K562 (cell line): ENCODE results near the gene HOXA9. TPM values are rescaled to one million over a fixed set of nuclear protein-coding genes. Genes with fewer than 3 reads are reported as not detected.

Experiments used
- ATAC-seq: fragments of 200-7000 bp; cut with Tn5 transposase; 3 replicates; pipeline ENCODE4 v1.9.1; 2020; ENCODE audit warnings: moderate library complexity
- BruUV-seq: library from RNA; stranded (reverse); fragments of 400-500 nt; replicated peaks from 2 replicates; lab custom pipeline; 2021; lab: Mats Ljungman, UMichigan
- CTCF ChIA-PET: fragments of 300-600 bp; formaldehyde crosslinking; extraction: SDS; loops from one replicate; lab custom pipeline; 2021; ENCODE audit warnings: low intra/inter-chr PET ratio; lab: Yijun Ruan, JAX
- POLR2A ChIA-PET: fragments of 300-600, 350-650 bp; sonication (Branson Sonifier 250); formaldehyde crosslinking; extraction: SDS; loops from one replicate; lab custom pipeline; 2021; ENCODE audit warnings: antibody characterized with exemption, inconsistent platforms; lab: Yijun Ruan, JAX
- DNase-seq, 4 experiments: peaks; one replicate each; pipeline versions ENCODE4 v3.0.0 to v3.0.0-alpha.2; 2011 to 2018; ENCODE audit warnings: low spot score in 3 of 4, mixed read lengths in 3 of 4; ENCODE audit errors: extremely low read depth in 1 of 4
- FAIRE-seq: peaks from 2 replicates; lab custom pipeline; 2011; peaks lifted over from hg19 to GRCh38; lab: Jason Lieb, UNC
- H2AFZ ChIP-seq: 2 replicates; pipeline ENCODE4 v1.6.0; 2011; ENCODE audit warnings: low read depth, low read length, control low read depth, inconsistent platforms
- H3K27ac ChIP-seq: fragments of 200-600 bp; 3 replicates; pipeline ENCODE4 v1.8.0; 2011; ENCODE audit warnings: low read depth, mild to moderate bottlenecking, control low read depth, inconsistent platforms, low read length, moderate library complexity, mixed read lengths; ENCODE audit errors: extremely low read depth
- H3K27me3 ChIP-seq, 2 experiments: fragments of 300-600 bp in 1 of 2; 2 replicates in 1 of 2; 3 replicates in 1 of 2; pipeline versions ENCODE4 v1.6.0 to v1.8.0; 2011; ENCODE audit warnings: inconsistent platforms in 2 of 2, low read length in 2 of 2, mild to moderate bottlenecking in 1 of 2, mixed read lengths in 1 of 2, moderate library complexity in 1 of 2; ENCODE audit not compliant: control insufficient read depth in 2 of 2, insufficient read depth in 2 of 2
- H3K36me3 ChIP-seq: fragments of 300-600 bp; 3 replicates; pipeline ENCODE4 v1.8.0; 2011; ENCODE audit warnings: mild to moderate bottlenecking, low read length, inconsistent platforms; ENCODE audit not compliant: control insufficient read depth, insufficient read depth
- H3K4me1 ChIP-seq, 2 experiments: fragments of 200-600 bp in 1 of 2; replicated peaks in 1 of 2; 2 replicates in 1 of 2; 3 replicates in 1 of 2; pipeline versions ENCODE4 v1.5.1 to v1.8.0; 2011; ENCODE audit warnings: inconsistent platforms in 2 of 2, low read length in 2 of 2, mild to moderate bottlenecking in 1 of 2, mixed read lengths in 1 of 2, moderate library complexity in 1 of 2; ENCODE audit not compliant: control insufficient read depth in 2 of 2, insufficient read depth in 2 of 2
- H3K4me2 ChIP-seq: 2 replicates; pipeline ENCODE4 v1.6.1; 2011; ENCODE audit warnings: low read length, control low read depth, inconsistent platforms, mixed read lengths; ENCODE audit not compliant: insufficient read depth
- H3K4me3 ChIP-seq: fragments of 200-600 bp; sonication (generic), shearing (Covaris generic); 2 replicates; pipeline ENCODE4 v1.5.1; 2016; ENCODE audit warnings: control low read depth, inconsistent platforms
- H3K79me2 ChIP-seq: fragments of 200-600 bp; 3 replicates; pipeline ENCODE4 v1.8.0; 2011; ENCODE audit warnings: low read length, inconsistent platforms; ENCODE audit not compliant: control insufficient read depth, insufficient read depth
- H3K9ac ChIP-seq, 2 experiments: 2 replicates each; pipeline versions ENCODE4 v1.6.0 to v1.6.1; 2011; ENCODE audit warnings: low read depth in 2 of 2, low read length in 2 of 2, control low read depth in 1 of 2, inconsistent platforms in 1 of 2, mild to moderate bottlenecking in 1 of 2, mixed read lengths in 1 of 2; ENCODE audit not compliant: insufficient read depth in 1 of 2
- H3K9me1 ChIP-seq: one replicate; pipeline ENCODE4 v1.6.0; 2011; ENCODE audit warnings: inconsistent platforms, mild to moderate bottlenecking, low read length, moderate library complexity; ENCODE audit not compliant: control insufficient read depth, insufficient read depth
- H3K9me3 ChIP-seq: replicated peaks from 2 replicates; pipeline ENCODE4 v1.5.1; 2011; ENCODE audit warnings: low read depth, low read length, inconsistent platforms; ENCODE audit not compliant: control insufficient read depth, insufficient read depth
- H4K20me1 ChIP-seq: replicated peaks from 2 replicates; pipeline ENCODE4 v1.6.1; 2011; ENCODE audit warnings: low read length, inconsistent platforms, mixed read lengths; ENCODE audit not compliant: control insufficient read depth, insufficient read depth
- CGGBP1 ChIP-seq: fragments of 250-450 bp; sonication (Bioruptor Pico); IDR thresholded peaks from 2 replicates; pipeline ENCODE4 v1.9.0; 2021; ENCODE audit warnings: mild to moderate bottlenecking
- E2F1 ChIP-seq: sonication (generic); formaldehyde crosslinking; IDR thresholded peaks from 2 replicates; pipeline ENCODE4 v1.8.1; 2023; ENCODE audit warnings: mild to moderate bottlenecking, missing genetic modification reagents, moderate library complexity
- MCM2 ChIP-seq: fragments of 450-650 bp; IDR thresholded peaks from 2 replicates; pipeline ENCODE4 v1.6.1; 2017; ENCODE audit warnings: low read depth, mild to moderate bottlenecking
- MCM3 ChIP-seq: fragments of 450-650 bp; IDR thresholded peaks from 2 replicates; pipeline ENCODE4 v1.6.1; 2016
- NFE2L1 ChIP-seq: fragments of 450-650 bp; IDR thresholded peaks from 2 replicates; pipeline ENCODE4 v1.6.1; 2016; ENCODE audit warnings: missing genetic modification characterization, low read depth, mild to moderate bottlenecking, missing compliant biosample characterization, moderate library complexity, borderline replicate concordance
- RFX5 ChIP-seq: IDR thresholded peaks from 2 replicates; pipeline ENCODE4 v1.6.1; 2011; ENCODE audit warnings: low read depth, mild to moderate bottlenecking, improper control_type of control experiment, low read length
- RUNX1 ChIP-seq: sonication (generic); IDR thresholded peaks from 2 replicates; pipeline ENCODE4 v1.6.1; 2016; ENCODE audit warnings: antibody characterized with exemption, low read depth
- SMARCA4 ChIP-seq: fragments of 450-650 bp; IDR thresholded peaks from 2 replicates; pipeline ENCODE4 v1.6.1; 2016
- SREBF2 ChIP-seq: sonication (generic); formaldehyde crosslinking; IDR thresholded peaks from 2 replicates; pipeline ENCODE4 v1.4.0; 2020; ENCODE audit warnings: mild to moderate bottlenecking, missing genetic modification reagents
- ZFP30 ChIP-seq: fragments of 250-450 bp; sonication (Bioruptor Pico); IDR thresholded peaks from 2 replicates; pipeline ENCODE4 v1.8.0; 2022; ENCODE audit warnings: moderate library complexity, mild to moderate bottlenecking, inconsistent platforms, borderline replicate concordance
- ZNF174 ChIP-seq: fragments of 250-450 bp; sonication (Bioruptor Pico); IDR thresholded peaks from 2 replicates; pipeline ENCODE4 v1.4.0; 2020; ENCODE audit warnings: mild to moderate bottlenecking
- ZNF436 ChIP-seq: fragments of 250-450, 450-650 bp; sonication (Bioruptor Pico); formaldehyde crosslinking; IDR thresholded peaks from 2 replicates; pipeline ENCODE4 v1.7.0; 2020; ENCODE audit warnings: mild to moderate bottlenecking
- WGBS: fragments of 100-300 bp; shearing (Covaris generic); methylation state at CpG from one replicate; pipeline ENCODE4 v1.1.6; 2016; ENCODE audit warnings: low coverage, mixed read lengths; ENCODE audit not compliant: insufficient coverage; ENCODE audit errors: missing lambda C conversion rate; 5-methylcytosine and 5-hydroxymethylcytosine counted together
- in situ Hi-C: fragments of 300-500 bp; cut with MboI; formaldehyde crosslinking; loops from 4 replicates; pipeline ENCODE4 v1.15.0; 2018; ENCODE audit warnings: inconsistent platforms, mixed read lengths
- intact Hi-C: fragments of 100-400 bp; cut with micrococcal nuclease; formaldehyde crosslinking; loops from 2 replicates; pipeline ENCODE4 v1.14.2; 2022
- polyA plus RNA-seq, 8 experiments: library from polyadenylated mRNA; depleted of rRNA in 4 of 8; stranded (reverse) in 5 of 8; unstranded in 3 of 8; fragments of >200 nt; fragmentation: Nextera tagmentation in 2 of 8; fragmentation: Illumina TruSeq in 1 of 8; extraction: Ambion mirVana in 2 of 8; extraction: Trizol in 1 of 8; gene quantifications; 2 replicates each; pipeline versions ENCODE4 v1.2.1 to v1.2.3, GENCODE V29; 2011 to 2014; ENCODE audit warnings: inconsistent platforms in 1 of 8, missing spikeins in 1 of 8
- total RNA-seq, 7 experiments: library from RNA; depleted of rRNA in 6 of 7; stranded (reverse); fragments of >200 nt in 6 of 7; fragmentation: Illumina TruSeq in 2 of 7; extraction: Trizol in 2 of 7; gene quantifications; 2 replicates each; pipeline versions ENCODE4 v1.2.1 to v1.2.3, GENCODE V29; 2011 to 2021; ENCODE audit warnings: low replicate concordance in 1 of 7

Gene HOXA9
- total and polyA plus RNA-seq, 9 of the 15 experiments (the other 6 are each of a cell fraction or from before 2014, with no cell fraction given): not detected

GRCh38 chr7:27122077-27122910 lies 43.0 kb downstream of the HOXA9 start:
- Histone ChIP-seq H3K27ac (no peak overlapping the region), H3K9ac (no peak overlapping the region), H3K4me3 (no peak overlapping the region), H3K27me3 (peaks cover 29 to 68% of the 10 kb centered on the region in 2 experiments), H3K9me3 (no peaks in the 10 kb centered on the region), H2AFZ (no peak overlapping the region), H3K9me1 (no peaks in the 10 kb centered on the region), H3K4me2 (no peak overlapping the region), H3K4me1 (no peaks in the 10 kb centered on the region), H3K79me2 (no peaks in the 10 kb centered on the region), H3K36me3 (no peaks in the 10 kb centered on the region), H4K20me1 (no peaks in the 10 kb centered on the region; the same call in 1 of the 2 replicates)
- POLR2A ChIA-PET: interaction anchor here (0.6 kb wide), 1 partner anchor 94 kb away, joined by 3 read pairs; no protein-coding TSS in a partner anchor
- DNase-seq (no peak), FAIRE-seq (no peak), ATAC-seq (no peak)
- 15% methylated on average over 39 of the region's 42 CpGs for WGBS
- BruUV-seq: no TSS peak
- TF ChIP-seq RFX5 (no peak), MCM2 (no peak), SMARCA4 (no peak), E2F1 (CRISPR knock-in tag) (no peak), MCM3 (no peak), ZFP30 (CRISPR knock-in tag) (no peak), NFE2L1 (tag) (no peak), ZNF436 (CRISPR knock-in tag) (no peak), CGGBP1 (CRISPR knock-in tag) (no peak), ZNF174 (CRISPR knock-in tag) (no peak), SREBF2 (no peak), RUNX1 (no peak)
- in situ Hi-C loops (no loop called here), intact Hi-C loops (no loop called here)
- CTCF ChIA-PET: no interaction called here
